SH-SY5Y (cell line): ENCODE measurements around the gene CD28.

Experiments
- GATA2 ChIP-seq: IDR thresholded peaks from 2 replicates; pipeline ENCODE4 v1.6.1; 2011; ENCODE audit warnings: mild to moderate bottlenecking, low read depth, low read length
- GATA3 ChIP-seq: IDR thresholded peaks from 2 replicates; pipeline ENCODE4 v1.6.1; 2011; ENCODE audit warnings: low read depth, mild to moderate bottlenecking, low read length, moderate library complexity

DNA sequence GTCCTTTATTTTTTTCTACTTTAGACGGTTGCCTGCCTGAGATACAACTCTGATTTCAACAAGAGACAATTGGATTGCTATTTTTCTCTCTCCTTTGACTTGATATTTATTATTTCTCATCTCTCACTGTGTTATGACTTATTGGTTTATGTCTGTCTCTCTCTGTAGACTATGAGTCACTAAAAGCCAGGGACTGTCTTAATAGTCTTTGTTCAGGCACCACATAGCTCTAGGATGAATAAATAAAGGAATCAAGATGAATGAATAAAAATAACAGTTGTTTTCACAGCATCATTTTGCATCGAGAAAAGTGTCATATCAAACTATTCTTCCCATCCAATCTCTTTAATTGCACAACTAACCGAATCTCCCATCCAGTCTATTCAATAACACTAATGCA is 31.4 kb upstream of the CD28 start:
- TF ChIP-seq GATA2 = no peak
- no peak for TF ChIP-seq GATA3
